Measurements from ENCODE around the gene CREG1. TPM values are rescaled to one million over a fixed set of nuclear protein-coding genes. Genes with fewer than 3 reads are reported as not detected.

Gene CREG1
- total RNA-seq, 1 experiment from 2014 or later: 91.5 TPM

- H3K36me3 Mint-ChIP-seq (ENCODE audit: insufficient read depth, unreplicated experiment): peaks cover 30% of the 10 kb centered on the region
Measured at GRCh38 chr1:167546935-167547334, 6.6 kb downstream of the CREG1 start.

GRCh38 chr1:167545349-167545748, 8.2 kb downstream of the CREG1 start:
- ChIA-PET POLR2A (interaction anchor here (1.3 kb wide), 1 partner anchor 8 kb away, joined by 6 read pairs; the partner anchor contains the start of gene CREG1), CTCF (no interaction called here)
- TF ChIP-seq CTCF (IDR thresholded peaks at IDR 0.05; ENCODE audit: insufficient read depth in 1 of 2, low read depth in 1 of 2, low read length in 1 of 2, severe bottlenecking in 1 of 2, unreplicated experiment in 1 of 2): no peak
- no peak overlapping the region for H3K4me3 ChIP-seq (ENCODE audit: low read depth, low read length)
- H3K9me3 ChIP-seq: no peaks in the 10 kb centered on the region
- no peak for DNase-seq
- Mint-ChIP-seq H3K27ac (ENCODE audit: unreplicated experiment) (no peak overlapping the region), H3K36me3 (ENCODE audit: insufficient read depth, unreplicated experiment) (peaks cover 30% of the 10 kb centered on the region), H3K4me3 (ENCODE audit: unreplicated experiment) (no peak overlapping the region), H3K27me3 (ENCODE audit: insufficient read depth, unreplicated experiment) (no peaks in the 10 kb centered on the region), H3K4me1 (ENCODE audit: low read depth, unreplicated experiment) (peaks cover under 1% of the 10 kb centered on the region), H3K9me3 (ENCODE audit: unreplicated experiment) (no peaks in the 10 kb centered on the region)
- H3K27me3 ChIP-seq (replicated peaks; ENCODE audit: control insufficient read depth, insufficient read depth, low read length): no peaks in the 10 kb centered on the region
- no peaks in the 10 kb centered on the region for H3K4me1 ChIP-seq
- BruUV-seq (replicated peaks): no TSS peak
- no peaks in the 10 kb centered on the region; the same call in none of the 2 replicates for H3K36me3 ChIP-seq (ENCODE audit: control insufficient read depth, insufficient read depth, low read length)
- intact Hi-C loops (cut with micrococcal nuclease; ENCODE audit: unreplicated experiment): no loop called here

More at GRCh38 chr1:167546935-167547334, 6.6 kb downstream of the CREG1 start:
- no peak for DNase-seq
- TF ChIP-seq CTCF (IDR thresholded peaks at IDR 0.05; ENCODE audit: insufficient read depth in 1 of 2, low read depth in 1 of 2, low read length in 1 of 2, severe bottlenecking in 1 of 2, unreplicated experiment in 1 of 2): no peak
- Histone ChIP-seq H3K27me3 (replicated peaks; ENCODE audit: control insufficient read depth, insufficient read depth, low read length) (no peaks in the 10 kb centered on the region), H3K4me3 (ENCODE audit: low read depth, low read length) (no peak overlapping the region), H3K4me1 (no peaks in the 10 kb centered on the region), H3K36me3 (ENCODE audit: control insufficient read depth, insufficient read depth, low read length) (no peaks in the 10 kb centered on the region; the same call in none of the 2 replicates), H3K9me3 (no peaks in the 10 kb centered on the region)
- POLR2A ChIA-PET: no interaction called here
- CTCF ChIA-PET: no interaction called here
- Mint-ChIP-seq H3K4me3 (ENCODE audit: unreplicated experiment) (no peak overlapping the region), H3K27ac (ENCODE audit: unreplicated experiment) (no peak overlapping the region), H3K4me1 (ENCODE audit: low read depth, unreplicated experiment) (no peaks in the 10 kb centered on the region), H3K9me3 (ENCODE audit: unreplicated experiment) (no peaks in the 10 kb centered on the region), H3K27me3 (ENCODE audit: insufficient read depth, unreplicated experiment) (no peaks in the 10 kb centered on the region)
- intact Hi-C loops (cut with micrococcal nuclease; ENCODE audit: unreplicated experiment): no loop called here
- BruUV-seq (replicated peaks): no TSS peak

GRCh38 chr1:167544447-167545093, 9.0 kb downstream of the CREG1 start:
- Mint-ChIP-seq H3K27me3 (ENCODE audit: insufficient read depth, unreplicated experiment) (no peaks in the 10 kb centered on the region), H3K27ac (ENCODE audit: unreplicated experiment) (no peak overlapping the region), H3K36me3 (ENCODE audit: insufficient read depth, unreplicated experiment) (peaks cover 30% of the 10 kb centered on the region), H3K4me1 (ENCODE audit: low read depth, unreplicated experiment) (peaks cover 8% of the 10 kb centered on the region), H3K9me3 (ENCODE audit: unreplicated experiment) (no peaks in the 10 kb centered on the region), H3K4me3 (ENCODE audit: unreplicated experiment) (no peak overlapping the region)
- H3K27me3 ChIP-seq (replicated peaks; ENCODE audit: control insufficient read depth, insufficient read depth, low read length): no peaks in the 10 kb centered on the region
- no peak for TF ChIP-seq CTCF (IDR thresholded peaks at IDR 0.05; ENCODE audit: insufficient read depth in 1 of 2, low read depth in 1 of 2, low read length in 1 of 2, severe bottlenecking in 1 of 2, unreplicated experiment in 1 of 2)
- H3K36me3 ChIP-seq (ENCODE audit: control insufficient read depth, insufficient read depth, low read length): no peaks in the 10 kb centered on the region; the same call in none of the 2 replicates
- BruUV-seq (replicated peaks): no TSS peak
- no peak for DNase-seq
- no peak overlapping the region for H3K4me3 ChIP-seq (ENCODE audit: low read depth, low read length)
- H3K4me1 ChIP-seq: peaks cover under 1% of the 10 kb centered on the region; the same call in 1 of the 2 replicates
- intact Hi-C loops (cut with micrococcal nuclease; ENCODE audit: unreplicated experiment): no loop called here
- ChIA-PET CTCF (interaction anchor here (1.5 kb wide), 1 partner anchor 11 kb away, joined by 5 read pairs; no protein-coding TSS in a partner anchor), POLR2A (interaction anchor here (1.3 kb wide), 1 partner anchor 9 kb away, joined by 6 read pairs; the partner anchor contains the start of gene CREG1)
- no peaks in the 10 kb centered on the region for H3K9me3 ChIP-seq
